ENCODE results near the gene TEKT5. TPM values are rescaled to one million over a fixed set of nuclear protein-coding genes. Genes with fewer than 3 reads are reported as not detected.
A peak's percentile ranks its signal among the peaks of the same experiment; 100 is the strongest.

Gene TEKT5
- total RNA-seq, 3 donors from 2014 or later: not detected

GRCh38 chr16:10740845-10741208 is 46.1 kb upstream of the TEKT5 start:
- TF ChIP-seq POLR2AphosphoS5 (IDR thresholded peaks at IDR 0.05): no peak
- no peaks in the 10 kb centered on the region for H3K9me3 ChIP-seq
- H3K27me3 ChIP-seq: no peaks in the 10 kb centered on the region
- no peak for DNase-seq (ENCODE audit: low spot score in 2 of 2)
- intact Hi-C loops (cut with DNase I; ENCODE audit: low total_unique reads): no loop called here
- H3K27ac ChIP-seq: no peak overlapping the region
- no peak overlapping the region for H3K4me3 ChIP-seq
- no peaks in the 10 kb centered on the region for H3K36me3 ChIP-seq
- no peaks in the 10 kb centered on the region for H3K4me1 ChIP-seq

- Histone ChIP-seq H3K27me3 (no peaks in the 10 kb centered on the region), H3K27ac (no peak overlapping the region), H3K36me3 (no peaks in the 10 kb centered on the region), H3K4me1 (no peaks in the 10 kb centered on the region), H3K4me3 (no peak overlapping the region), H3K9me3 (no peaks in the 10 kb centered on the region)
- TF ChIP-seq POLR2AphosphoS5 (IDR thresholded peaks at IDR 0.05): no peak
- no peak for TF ChIP-seq CTCF (IDR thresholded peaks at IDR 0.05)
- TF ChIP-seq POLR2A (IDR thresholded peaks at IDR 0.05): no peak
- DNase-seq (ENCODE audit: low spot score in 2 of 2): no peak
- intact Hi-C loops (cut with DNase I; ENCODE audit: low total_unique reads): loop anchor here (5.0 kb wide), 1 partner anchor 228 kb away; no protein-coding TSS in a partner anchor
These were observed 45.5 kb upstream of the TEKT5 start for GRCh38 chr16:10740000-10740844.

GRCh38 chr16:10738231-10739077 is 43.7 kb upstream of the TEKT5 start:
- DNase-seq (ENCODE audit: low spot score in 2 of 2): no peak
- intact Hi-C loops (cut with DNase I; ENCODE audit: low total_unique reads): loop anchor here (5.0 kb wide), 1 partner anchor 226 kb away; no protein-coding TSS in a partner anchor
- no peaks in the 10 kb centered on the region for H3K27me3 ChIP-seq
- H3K4me1 ChIP-seq: no peaks in the 10 kb centered on the region
- H3K4me3 ChIP-seq: no peak overlapping the region
- H3K9me3 ChIP-seq: no peaks in the 10 kb centered on the region
- H3K27ac ChIP-seq: peak overlapping the region in 1 of 2 donors; percentile 41
- no peaks in the 10 kb centered on the region for H3K36me3 ChIP-seq
- TF ChIP-seq POLR2AphosphoS5 (IDR thresholded peaks at IDR 0.05) (peak in 2 of 3 donors; percentile 26 to 48), CTCF (IDR thresholded peaks at IDR 0.05) (no peak)

GRCh38 chr16:10737068-10737625 is 42.4 kb upstream of the TEKT5 start:
- TF ChIP-seq POLR2A (IDR thresholded peaks at IDR 0.05) (no peak), CTCF (IDR thresholded peaks at IDR 0.05) (peak; percentile 92 to 96 (median 95))
- intact Hi-C loops (cut with DNase I; ENCODE audit: low total_unique reads): loop anchor here (5.0 kb wide), 1 partner anchor 225 kb away; no protein-coding TSS in a partner anchor
- peak in 1 of 2 donors; percentile 53 for DNase-seq (ENCODE audit: low spot score in 2 of 2)
- H3K9me3 ChIP-seq: no peaks in the 10 kb centered on the region
- H3K4me1 ChIP-seq: no peaks in the 10 kb centered on the region
- H3K27me3 ChIP-seq: no peaks in the 10 kb centered on the region
- peak overlapping the region in 1 of 2 donors; percentile 65 for H3K27ac ChIP-seq
- H3K36me3 ChIP-seq: no peaks in the 10 kb centered on the region
- no peak overlapping the region for H3K4me3 ChIP-seq

- no peak for DNase-seq (ENCODE audit: low spot score in 2 of 2)
- H3K36me3 ChIP-seq: no peaks in the 10 kb centered on the region
- no peaks in the 10 kb centered on the region for H3K27me3 ChIP-seq
- H3K27ac ChIP-seq: no peak overlapping the region
- no peak overlapping the region for H3K4me3 ChIP-seq
- no peaks in the 10 kb centered on the region for H3K4me1 ChIP-seq
- H3K9me3 ChIP-seq: no peaks in the 10 kb centered on the region
- TF ChIP-seq POLR2AphosphoS5 (IDR thresholded peaks at IDR 0.05) (no peak), CTCF (IDR thresholded peaks at IDR 0.05) (no peak), POLR2A (IDR thresholded peaks at IDR 0.05) (no peak)
- intact Hi-C loops (cut with DNase I; ENCODE audit: low total_unique reads): no loop called here
These were observed 37.1 kb upstream of the TEKT5 start for GRCh38 chr16:10731790-10732189.

Measured in breast epithelium (tissue), 4 donors.